CD4-positive, alpha-beta T cell treated with Interleukin-15 for 4 hours (primary cell): ENCODE data around the gene GRIK5.
A peak's percentile ranks its signal among the peaks of the same experiment; 100 is the strongest.

Experiments
- DNase-seq: peaks from one replicate; pipeline ENCODE4 v3.0.0-alpha.2; 2020; ENCODE audit warnings: low spot score

Gene GRIK5

GRCh38 chr19:41988947-41989346, 81.1 kb downstream of the GRIK5 start:
- DNase-seq: no peak

GRCh38 chr19:41987141-41987860, 82.7 kb downstream of the GRIK5 start:
- DNase-seq: no peak

DNA sequence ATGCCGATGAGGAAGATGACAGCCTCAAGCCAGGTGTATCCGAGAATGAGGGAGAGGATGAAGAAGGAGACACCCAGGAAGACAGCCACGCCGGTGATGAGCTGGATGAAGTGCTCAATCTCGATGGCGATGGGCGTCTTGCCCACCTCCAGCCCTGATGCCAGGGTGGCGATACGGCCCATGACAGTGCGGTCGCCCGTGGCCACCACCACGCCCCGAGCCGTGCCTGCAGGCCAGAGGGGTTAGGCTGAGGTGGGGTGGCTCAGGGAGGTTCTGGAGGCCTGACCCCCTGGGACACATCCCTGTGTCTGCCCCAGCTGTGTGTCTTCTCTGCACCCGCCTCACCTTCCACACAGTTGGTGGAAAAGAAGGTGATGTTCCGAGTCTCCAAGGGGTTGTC, 85.0 kb downstream of the GRIK5 start:
- DNase-seq: no peak

- no peak for DNase-seq
Observed at GRCh38 chr19:41981724-41982123, 88.3 kb downstream of the GRIK5 start.

DNA sequence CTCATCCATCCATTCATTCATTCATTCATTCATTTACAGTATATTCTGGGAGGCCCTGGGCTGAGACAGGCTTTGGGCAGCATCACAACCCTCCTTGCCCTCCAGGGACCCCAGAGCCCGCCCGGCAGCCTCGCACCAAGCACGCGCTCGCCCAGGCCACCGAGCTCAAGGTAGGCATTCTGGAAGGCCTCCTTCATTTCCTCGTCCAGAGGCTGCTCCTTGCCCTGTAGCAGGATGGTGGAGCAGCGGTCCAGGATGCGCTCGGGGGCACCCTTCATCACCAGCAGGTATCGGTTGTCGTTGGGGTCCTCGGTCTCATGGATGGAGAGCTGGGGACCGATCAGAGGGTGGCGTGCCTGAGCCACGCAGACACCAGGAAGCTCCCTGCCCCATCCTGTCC, 91.5 kb downstream of the GRIK5 start:
- no peak for DNase-seq

DNA sequence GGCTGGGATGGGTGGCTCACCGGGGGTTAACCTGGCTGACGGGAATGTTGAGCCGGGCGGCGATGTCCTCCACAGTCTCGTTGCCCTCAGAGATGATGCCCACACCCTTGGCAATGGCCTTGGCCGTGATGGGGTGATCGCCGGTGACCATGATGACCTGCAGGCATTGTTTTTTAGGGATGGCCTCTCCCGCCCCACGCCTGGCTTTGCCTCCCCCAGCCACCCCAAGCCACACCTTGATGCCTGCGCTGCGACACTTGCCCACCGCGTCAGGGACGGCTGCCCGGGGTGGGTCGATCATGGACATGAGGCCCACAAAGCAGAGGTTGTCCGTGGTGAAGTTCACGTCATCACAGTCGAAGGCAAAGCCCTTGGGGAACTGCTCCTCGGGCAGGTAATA, 92.1 kb downstream of the GRIK5 start:
- DNase-seq: no peak

GRCh38 chr19:41974652-41975051, 95.4 kb downstream of the GRIK5 start:
- no peak for DNase-seq

GRCh38 chr19:41971363-41971762, 98.6 kb downstream of the GRIK5 start:
- DNase-seq: no peak

DNA sequence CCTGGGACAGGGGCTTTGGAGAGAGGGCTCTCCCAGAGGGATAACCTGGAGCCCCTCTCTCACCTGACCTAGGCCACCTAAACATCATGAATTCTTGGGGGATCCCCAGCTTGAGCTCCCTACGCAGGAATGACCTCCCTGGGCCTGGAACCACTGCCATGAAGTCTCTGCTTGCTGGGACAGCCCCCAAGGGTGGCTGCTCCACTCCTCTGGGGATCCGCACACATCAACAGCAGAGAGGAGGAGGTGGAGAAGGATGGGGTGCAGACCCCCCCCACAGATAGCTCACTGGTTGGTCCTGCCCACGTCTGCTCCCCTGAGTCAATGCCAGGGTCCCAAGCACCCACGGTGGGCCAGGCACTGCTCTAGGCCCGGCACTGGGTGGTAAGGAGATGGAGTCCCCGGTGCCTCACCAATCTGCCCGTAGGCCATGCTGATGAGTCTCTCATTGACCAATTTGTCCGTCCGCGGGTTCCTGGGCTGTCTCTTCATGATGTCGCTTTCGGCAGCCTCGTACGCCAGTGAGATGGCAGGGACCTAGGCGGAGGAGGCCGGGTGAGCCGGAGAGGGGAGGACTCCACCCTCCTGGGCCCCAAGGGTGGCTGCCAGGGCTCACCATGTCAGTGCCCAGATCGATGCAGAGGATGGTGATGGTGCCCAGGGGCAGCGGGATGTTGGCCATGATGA, 100.1 kb downstream of the GRIK5 start:
- no peak for DNase-seq

DNA sequence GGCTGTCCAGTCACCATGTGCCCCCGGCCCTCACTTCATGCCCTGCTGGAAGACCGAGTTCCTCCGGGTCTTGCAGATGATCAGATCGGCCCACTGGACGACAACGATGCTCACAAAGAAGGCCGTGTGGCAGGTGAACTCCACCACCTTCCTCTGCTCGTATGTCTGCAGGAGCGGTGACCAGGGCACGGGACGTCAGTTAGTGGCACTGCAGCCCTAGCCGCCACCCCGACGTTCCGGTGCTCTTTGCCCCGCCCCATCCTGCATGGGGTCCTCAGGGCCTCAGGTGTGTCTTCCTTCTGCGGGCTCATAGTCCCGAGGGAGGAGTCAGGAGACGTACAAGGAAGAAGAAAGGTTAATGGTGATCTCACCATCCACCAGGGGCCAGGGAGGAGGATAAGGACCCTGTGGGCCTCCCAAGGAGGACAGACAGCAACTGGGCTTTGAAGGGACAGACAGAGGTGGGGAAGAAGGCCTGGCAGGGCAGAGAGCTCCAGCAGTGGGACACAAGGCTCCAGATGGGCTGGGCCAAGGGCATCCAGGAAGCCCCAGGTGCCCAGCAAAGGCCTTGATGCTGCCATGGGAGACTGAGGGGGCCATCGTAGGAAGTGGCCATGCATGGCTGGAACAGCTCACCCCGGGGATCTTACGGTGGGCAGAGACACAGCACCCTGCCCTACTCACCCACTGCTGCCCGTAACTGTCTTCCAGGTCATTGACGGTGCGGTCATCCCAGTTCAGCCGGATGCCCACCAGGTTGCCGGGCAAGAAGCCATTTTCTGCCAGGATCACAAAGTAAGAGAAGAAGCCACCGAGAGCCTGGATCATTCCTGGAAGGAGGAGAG, 101.0 kb downstream of the GRIK5 start:
- DNase-seq: no peak

DNA sequence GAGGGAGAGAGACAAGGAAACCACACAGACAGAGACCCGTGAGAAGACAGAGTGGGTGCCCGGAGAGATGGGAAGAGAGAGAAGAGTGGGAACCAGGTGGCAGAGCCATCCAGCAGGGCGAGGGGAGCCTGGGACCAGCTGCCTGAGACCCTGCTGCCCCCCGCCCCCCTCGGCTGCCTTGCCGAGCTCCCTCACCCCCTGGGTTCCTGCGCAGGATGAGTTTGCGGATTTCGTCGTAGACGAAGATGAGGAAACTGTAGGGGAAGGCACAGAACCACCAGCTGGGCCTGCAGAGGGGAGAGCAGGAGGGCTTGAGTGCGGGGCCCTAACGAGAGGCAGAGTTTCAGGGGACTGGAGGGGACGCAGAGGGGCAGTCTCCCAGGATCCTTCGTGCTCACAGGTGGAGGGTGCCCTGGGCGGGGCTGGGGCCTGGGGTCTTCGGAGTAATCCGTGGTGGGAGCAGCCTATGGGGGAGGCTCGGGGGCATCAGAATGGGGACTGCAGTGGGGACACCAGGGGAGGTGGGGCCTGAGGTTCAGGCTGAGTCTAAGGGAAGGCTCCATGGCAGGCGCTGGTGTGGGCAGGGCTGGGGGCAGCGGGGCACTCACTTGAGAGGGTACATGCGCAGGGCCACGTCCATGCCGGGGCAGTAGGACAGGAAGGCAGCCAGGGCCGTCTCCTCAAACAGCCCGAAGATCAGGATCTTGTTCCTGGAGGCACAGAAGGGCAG, 102.8 kb downstream of the GRIK5 start:
- DNase-seq: no peak

GRCh38 chr19:41965106-41965505, 104.9 kb downstream of the GRIK5 start:
- DNase-seq: no peak

- DNase-seq: no peak
Observed at GRCh38 chr19:41960973-41961372, 109.0 kb downstream of the GRIK5 start.

- peak; percentile 89 for DNase-seq
Observed at GRCh38 chr19:41959056-41960053, 110.7 kb downstream of the GRIK5 start, which contains the start of gene RABAC1. Gene RABAC1, minus strand, starts transcription at chr19:41959321. Its CDS starts 29 bp downstream, at chr19:41959292.

- peak; percentile 76 for DNase-seq
Observed at GRCh38 chr19:41958367-41959055, 111.5 kb downstream of the GRIK5 start.

GRCh38 chr19:41957838-41958366, 112.1 kb downstream of the GRIK5 start:
- DNase-seq: peak; percentile 46

- no peak for DNase-seq
Observed at GRCh38 chr19:41957161-41957837, 112.7 kb downstream of the GRIK5 start.

GRCh38 chr19:41956621-41957020, 113.4 kb downstream of the GRIK5 start:
- DNase-seq: no peak

GRCh38 chr19:41955521-41955920, 114.5 kb downstream of the GRIK5 start:
- DNase-seq: no peak
